ENCODE measurements around the gene SIM2. TPM values are rescaled to one million over a fixed set of nuclear protein-coding genes. Genes with fewer than 3 reads are reported as not detected.

SIM2 gene
- total and polyA plus RNA-seq, 5 experiments from 2014 or later, result 0.03 to 0.04 TPM; not detected in 3

Other genes starting within 250 kb of the SIM2 start
- gene CLDN14, start 219.0 kb upstream of the SIM2 start, total RNA-seq, result not detected
- gene CLDN14, start 219.0 kb upstream of the SIM2 start, polyA plus RNA-seq, result not detected

Data from naive thymus-derived CD8-positive, alpha-beta T cell (primary cell).